HG02938 (cell line): ENCODE results near the gene SPHK2.

Experiments used
- ATAC-seq: cut with Tn5 transposase; IDR thresholded peaks from one replicate; pipeline ENCODE4 v1.9.1; 2021; ENCODE audit warnings: mild to moderate bottlenecking, moderate library complexity; ENCODE audit not compliant: unreplicated experiment

Gene SPHK2

DNA sequence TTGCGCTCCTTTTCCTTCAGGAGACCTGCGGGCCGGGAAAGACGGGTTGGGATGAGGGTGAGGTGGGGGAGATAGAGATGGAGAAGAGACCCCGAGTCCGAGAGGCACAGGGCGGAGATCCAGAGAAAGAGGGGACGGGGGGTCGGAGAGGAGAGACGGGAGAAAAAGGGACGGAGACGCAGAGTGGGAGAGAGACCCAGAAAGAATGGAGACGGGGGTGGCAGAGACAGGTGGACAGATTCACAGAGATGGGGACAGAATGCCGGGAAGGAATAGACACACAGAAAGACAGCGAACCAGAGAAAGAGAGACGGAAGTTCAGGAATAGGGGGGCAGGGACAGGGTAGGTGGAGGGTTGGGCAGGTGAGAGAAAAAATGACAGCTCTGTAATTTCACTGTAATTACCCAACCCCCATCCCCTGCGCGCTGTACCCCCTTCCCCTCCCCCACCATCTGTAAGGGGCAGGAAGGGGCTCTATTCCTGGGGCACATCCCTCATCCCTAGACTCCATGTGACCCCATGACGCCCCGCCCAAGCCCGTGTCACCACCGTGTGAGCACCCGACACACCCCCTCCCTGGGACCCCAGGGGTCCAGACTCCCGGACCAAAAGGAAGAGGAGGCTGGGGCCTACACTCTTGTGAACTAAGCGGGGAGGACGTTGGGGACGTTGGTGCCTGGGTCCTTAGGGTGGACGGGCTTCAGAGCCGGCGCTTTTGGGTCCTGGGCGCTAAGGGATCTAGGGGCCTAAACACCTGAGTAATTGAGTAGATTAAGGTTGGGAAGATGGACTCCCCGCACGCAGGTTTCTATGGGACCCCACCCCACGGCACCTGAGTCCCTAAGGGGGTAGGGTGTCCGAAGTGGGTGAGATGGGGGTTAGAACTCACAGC lies 16.9 kb downstream of the SPHK2 start:
- ATAC-seq, result no peak

DNA sequence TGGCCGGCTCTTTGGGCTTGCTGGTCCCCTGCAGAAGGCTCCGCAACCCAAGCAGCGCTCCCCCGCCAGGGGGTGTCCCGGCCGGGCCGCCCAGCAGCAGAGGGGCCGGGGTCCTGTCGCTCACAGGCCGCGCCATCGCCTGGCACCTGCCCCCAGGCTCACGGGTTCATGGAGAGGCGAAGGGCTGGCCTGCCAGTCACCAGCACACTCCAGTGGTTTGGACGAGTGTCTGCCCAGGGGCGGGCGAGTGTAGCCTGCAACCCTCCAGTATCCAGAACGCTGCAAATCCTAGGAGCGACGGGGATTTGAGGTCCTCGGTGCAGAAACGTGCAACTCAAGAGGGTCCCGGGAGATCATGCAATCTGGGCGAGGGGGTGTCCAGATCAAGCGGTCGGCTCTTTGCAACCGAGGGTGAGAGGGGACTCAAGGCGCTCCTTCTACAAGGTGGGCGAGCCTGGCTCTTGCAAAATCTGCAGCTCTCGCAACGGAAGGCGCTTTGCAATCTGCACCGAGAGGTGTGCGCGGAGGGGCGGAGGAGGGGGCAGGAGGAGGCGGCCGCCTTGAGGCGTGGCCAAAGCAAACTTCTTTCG lies 17.6 kb downstream of the SPHK2 start, which contains the start of gene DBP:
DBP (minus strand) TSS at position 521 of the 590 bp plus-strand sequence; CDS start at position 136, 385 bp downstream.
- no peak for ATAC-seq

DNA sequence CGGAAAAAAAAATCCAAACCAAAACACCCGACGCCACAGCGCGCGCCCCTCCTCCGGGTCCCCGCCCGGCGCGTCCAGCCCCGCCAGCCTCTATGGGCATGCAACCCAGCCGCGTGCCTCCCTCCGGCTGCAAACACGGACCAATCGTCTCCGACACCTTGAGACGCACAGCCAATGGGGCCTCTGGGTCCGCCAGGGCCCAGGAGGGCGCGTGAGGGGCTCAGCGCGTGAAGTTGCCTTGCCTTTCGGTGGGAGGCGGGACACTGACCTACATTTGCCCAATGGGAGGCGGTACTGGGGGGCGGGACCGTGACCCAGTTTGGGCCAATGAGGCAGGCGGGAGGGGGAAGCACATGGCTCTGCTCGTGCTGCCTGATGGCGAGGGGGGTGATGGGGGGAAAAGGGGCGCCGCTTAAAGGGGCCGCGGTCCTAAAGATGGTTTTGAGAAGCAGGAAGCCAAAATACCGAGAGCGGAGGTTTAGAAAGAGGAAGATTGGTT lies 18.2 kb downstream of the SPHK2 start:
- ATAC-seq, result peak; percentile 70

DNA sequence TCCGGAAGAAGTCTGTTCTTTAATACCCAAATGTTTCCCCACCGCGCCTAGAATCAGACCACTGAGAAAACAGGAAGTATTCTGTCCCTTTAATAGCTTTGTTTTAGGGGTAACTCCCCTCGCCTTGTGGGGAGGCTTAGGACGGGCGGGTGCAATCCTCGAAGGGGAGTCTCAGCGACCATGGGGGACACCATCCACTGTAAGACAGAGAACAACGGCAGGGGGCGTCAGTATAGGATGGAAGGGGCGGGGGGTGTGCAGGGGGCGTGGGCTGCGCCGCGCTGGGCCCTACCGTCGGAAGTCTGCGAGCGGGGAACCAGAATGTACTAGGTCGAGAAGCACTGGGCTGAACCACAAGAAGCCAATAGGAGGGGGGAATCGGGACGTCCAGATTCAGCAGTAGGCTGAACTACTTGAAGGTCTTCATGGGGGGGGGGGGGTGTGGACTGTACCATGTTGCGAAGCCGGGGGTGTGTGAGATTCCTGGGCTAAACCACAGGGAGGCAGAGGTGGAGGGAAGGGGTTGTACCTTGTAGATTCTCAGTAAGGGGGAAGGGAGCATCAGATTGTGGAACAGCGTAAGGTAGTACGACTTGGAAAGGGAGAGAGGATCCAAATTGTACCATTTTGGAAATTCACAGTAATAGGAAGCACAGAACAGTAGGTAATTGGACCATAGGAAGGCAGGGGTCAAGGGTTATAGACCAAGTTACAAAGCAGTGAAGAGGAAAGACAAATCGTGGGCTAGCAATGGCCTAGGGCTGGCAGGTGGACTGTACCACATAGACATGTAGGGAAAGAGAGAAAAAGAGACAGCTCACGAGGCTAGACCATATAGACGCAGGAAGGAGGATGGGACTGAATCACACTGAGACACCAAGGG lies 18.9 kb downstream of the SPHK2 start:
- ATAC-seq, result peak; percentile 6

DNA sequence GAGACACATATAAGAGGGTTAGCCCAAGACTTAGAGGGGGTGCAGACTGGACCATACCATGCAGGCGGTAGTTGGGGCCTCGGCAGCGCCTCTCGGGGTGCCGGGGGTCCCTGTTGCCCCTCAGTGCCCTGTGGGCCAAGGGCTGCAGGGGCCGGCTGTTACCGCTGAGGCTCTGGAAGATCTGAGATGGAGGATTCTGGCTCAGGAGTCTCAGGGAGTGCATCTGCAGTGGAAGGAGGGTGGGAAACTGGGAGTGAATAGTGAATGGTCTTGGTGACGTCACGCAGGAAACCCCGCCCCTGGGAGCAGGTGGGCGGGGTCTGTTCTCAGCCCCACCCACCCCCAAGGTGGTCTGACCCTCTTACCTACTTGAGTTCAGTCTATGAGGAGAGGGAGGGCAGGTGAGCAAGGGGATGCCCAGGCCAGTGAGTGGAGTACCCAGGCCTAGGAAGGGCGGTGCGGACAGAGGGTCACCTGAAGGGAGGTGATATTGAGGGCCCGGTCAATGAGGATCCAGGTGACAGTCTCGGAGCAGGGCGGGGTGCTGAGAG lies 19.6 kb downstream of the SPHK2 start:
- no peak for ATAC-seq

DNA sequence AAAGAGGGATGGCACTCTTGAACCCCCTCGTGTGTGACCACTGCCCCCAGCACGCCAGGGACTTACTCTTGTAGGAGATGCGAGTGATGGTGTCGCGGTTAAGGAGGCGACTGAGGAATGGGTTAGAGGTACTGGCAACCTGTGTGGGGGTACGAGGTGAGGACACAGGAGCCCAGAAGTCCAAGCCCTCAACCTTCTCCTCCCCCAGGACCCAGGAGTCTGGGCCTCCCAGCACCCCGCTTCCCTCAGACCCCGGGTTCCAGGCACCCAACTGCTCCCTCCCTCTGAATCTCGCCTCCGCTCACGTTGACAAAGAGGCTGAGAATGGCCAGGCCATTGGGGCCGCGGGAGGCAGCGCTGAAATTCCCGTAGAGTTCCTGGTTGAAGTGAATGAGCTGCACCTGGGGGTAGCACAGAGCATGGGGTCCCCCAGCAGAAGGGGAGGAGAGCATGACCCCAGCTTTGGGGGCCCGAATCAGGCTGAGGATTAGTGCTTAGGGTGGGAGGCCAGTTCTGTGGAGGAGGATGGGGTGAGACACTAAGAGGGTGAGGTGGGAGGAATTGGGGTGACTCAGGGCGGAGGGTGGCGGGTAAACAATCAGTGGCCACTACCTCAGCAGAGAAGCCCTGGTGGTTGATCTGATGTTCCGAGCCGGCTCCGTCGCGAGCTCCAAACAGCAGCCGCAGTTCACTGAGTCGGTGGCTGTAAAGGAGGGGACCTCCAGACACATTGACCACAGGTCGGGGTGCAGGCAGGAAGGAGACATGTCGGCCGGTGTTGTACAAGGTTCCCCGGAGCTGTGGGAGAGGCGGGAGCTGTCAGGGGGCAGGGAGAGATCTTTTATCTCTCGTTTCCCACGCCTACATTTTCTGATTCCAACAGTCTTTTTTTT lies 20.4 kb downstream of the SPHK2 start:
- no peak for ATAC-seq

DNA sequence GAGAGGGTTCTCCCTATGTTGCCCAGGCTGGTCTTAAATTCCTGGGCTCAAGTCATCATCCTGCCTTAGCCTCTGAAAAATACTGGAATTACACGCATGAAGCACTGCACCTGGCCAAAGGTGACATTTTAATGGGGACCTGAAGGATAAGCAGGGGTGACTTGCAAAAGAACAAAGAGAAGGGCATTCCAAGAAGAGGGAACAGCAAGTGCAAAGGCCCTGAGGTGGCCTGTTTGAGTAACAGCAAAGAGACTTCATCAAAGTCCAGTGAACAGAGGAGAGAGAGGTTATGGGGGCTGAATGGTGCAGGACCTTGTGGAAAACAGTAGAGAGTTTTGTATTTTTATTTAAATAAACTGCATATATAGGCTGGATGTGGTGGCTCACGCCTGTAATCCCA lies 22.5 kb downstream of the SPHK2 start:
- ATAC-seq, result no peak

DNA sequence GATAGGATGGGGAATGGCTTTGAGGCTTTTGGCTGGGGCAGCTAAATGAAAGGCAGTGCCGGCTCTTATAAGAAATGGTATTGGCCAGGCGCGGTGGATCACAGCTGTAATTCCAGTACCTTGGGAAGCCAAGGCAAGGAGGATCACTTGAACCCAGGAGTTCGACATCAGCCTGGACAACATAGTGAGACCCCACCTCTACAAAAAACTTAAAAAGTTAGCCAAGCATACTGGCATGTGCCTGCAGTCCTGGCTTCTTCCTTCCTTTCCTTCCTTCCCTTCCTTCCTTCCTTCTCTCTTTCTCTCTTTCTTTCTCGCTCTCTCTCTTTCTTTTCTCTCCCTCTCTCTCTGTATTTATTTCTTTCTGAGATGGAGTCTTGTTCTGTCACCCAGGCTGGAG lies 23.6 kb downstream of the SPHK2 start:
- no peak for ATAC-seq

DNA sequence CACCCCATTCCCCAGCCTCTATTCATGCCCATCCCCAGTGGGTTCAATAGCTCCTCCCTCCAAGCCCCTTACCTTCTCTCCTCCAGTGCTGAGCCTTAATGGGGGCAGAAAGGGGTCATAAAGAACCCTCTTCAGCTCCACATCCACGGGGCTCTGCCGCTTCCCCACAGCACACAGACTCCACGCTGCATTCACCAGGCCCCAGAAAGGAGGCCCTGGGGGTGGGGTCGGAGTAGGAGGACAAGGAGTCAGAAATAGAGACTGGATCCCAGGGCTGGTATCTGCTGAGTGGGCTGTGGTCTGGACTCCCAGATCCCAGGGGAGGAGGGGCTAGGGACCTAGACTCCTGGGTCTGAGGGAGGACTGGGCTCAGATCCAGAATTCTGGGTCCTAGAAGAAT lies 25.0 kb downstream of the SPHK2 start:
- ATAC-seq, result no peak

DNA sequence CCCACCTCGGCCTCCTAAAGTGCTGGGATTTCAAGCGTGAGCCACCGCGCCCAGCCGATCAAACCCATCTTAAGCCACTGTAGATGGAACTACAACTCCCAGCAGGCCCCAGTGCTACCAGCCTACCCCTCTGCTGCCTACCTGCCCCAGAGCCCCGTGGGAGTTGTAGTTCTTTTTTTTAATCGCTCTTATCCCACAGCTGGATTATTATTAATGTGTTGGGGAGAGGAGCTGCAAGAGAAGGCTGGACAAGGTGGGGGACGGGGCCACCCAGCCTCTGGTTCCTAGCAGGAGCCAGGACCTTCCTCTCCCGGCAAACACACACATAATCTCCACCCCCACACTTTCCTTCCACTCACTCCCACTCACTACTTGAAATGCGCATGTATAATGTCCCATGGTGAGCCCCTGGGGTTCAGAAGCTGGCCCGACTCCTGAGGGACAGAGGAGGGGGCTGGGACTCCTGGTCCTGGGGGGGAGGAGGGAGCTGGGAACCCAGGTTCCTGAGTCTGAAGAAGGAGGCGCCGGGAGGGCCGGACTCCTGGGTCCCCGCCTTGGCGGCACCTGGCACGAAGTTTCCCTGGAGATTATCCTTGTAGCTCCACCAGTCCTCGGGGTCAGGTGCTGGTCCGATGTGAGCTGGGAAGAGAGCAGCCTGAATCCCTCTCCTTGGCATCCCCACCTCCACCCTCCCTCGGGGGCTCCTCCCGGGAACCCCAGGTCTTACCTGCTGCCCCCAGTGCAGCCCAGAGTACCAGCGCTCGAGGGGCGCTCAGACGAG lies 25.7 kb downstream of the SPHK2 start:
- no peak for ATAC-seq

DNA sequence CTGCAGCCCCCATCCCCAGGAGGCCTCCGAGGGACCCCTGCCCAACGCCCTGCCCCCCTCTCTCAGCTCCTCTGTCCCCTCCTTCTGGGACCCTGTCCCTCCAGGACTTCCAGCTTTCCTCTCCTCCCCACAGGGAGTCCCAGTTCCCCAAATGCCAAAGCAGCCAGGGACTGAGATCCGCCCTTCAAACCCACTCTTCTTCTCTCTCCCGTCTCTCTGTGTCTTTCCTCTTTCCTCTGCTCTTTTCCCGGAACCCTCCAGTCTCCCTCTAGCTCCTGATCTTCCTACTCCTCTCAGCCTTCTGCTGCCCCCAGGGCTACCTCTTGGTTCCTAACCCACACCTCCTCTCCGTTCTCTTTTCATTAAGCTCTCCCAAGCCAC lies 26.3 kb downstream of the SPHK2 start:
- ATAC-seq, result no peak

DNA sequence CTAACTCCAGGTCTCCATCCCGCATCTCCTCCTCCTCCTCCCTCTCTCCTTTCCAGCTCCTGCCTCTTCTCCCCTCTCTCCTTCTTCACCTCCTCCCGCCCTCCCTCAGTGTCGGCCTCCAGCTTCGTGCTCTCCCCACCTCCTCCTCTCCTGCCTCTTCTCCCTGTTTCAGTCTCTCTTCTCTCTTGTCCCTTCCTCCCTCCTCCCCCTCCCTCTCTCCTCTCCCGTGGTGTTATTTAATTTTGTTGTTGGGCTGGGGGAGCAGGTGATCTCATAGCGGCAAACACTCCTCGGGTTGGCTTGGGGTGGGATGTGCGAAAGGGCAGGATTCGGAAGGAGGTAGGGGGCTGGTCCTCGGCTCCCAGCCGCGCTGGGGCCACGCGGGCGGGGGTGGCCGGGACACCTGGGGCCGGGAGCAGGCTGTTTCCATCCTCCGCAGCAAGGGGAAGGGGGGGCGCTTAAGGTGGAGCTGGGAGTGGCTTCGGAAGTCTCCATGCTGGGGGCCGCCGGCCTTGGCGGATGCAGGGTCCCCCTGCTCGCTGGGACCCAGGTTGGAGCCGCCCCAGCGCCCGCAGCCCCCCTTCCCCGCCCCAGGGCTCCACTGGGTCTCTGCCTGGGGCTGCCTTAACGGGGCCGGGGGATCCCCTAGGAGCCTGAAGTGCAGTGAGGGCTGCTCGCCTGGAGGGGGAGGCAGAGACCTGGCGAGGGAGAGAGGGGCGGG lies 26.9 kb downstream of the SPHK2 start, which contains the start of gene CA11:
CA11 (minus strand) TSS at position 187 of the 721 bp plus-strand sequence. CDS start 555 bp downstream, outside the sequence.
- peak; percentile 58 for ATAC-seq

DNA sequence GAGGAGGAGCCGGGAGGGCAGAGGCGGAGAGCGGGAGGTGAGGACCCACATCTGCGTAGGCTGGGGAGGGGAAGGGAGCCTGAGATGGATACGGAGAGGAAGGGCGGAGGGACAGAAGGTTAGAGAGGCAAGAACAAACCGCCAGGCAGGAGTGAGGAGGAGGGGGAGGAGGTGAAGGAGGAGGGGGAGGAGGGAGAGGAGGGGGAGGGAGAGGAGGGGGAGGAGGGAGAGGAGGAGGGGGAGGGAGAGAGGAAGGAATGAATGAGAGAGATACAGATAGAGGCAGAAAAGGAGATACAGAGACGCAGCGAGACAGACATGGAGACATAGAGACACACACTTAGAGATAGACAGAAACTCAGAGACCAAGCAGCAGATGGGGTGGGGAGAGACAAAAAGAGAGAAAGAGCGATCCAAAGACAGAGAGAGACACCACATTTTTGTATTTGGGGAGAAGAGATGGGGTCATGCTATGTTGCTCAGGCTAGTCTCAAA lies 27.5 kb downstream of the SPHK2 start:
- ATAC-seq, result no peak

DNA sequence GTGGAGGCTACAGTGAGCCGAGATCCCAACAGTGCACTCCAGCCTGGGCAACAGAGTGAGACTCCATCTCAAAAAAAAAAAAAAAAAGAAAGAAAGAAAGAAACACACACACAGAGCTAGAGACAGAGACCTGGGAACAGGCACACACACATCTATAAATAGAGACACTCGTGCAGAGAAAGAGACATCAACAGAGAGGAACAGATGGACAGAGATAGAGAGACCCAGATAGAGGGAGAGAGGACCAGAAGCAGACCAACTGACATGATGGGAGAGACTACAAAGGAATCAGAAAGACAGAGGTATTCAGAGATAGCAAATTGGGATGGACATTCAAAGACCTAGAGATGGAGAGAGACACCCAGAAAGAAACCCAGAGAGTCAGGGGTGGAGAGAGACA lies 28.8 kb downstream of the SPHK2 start:
- no peak for ATAC-seq

DNA sequence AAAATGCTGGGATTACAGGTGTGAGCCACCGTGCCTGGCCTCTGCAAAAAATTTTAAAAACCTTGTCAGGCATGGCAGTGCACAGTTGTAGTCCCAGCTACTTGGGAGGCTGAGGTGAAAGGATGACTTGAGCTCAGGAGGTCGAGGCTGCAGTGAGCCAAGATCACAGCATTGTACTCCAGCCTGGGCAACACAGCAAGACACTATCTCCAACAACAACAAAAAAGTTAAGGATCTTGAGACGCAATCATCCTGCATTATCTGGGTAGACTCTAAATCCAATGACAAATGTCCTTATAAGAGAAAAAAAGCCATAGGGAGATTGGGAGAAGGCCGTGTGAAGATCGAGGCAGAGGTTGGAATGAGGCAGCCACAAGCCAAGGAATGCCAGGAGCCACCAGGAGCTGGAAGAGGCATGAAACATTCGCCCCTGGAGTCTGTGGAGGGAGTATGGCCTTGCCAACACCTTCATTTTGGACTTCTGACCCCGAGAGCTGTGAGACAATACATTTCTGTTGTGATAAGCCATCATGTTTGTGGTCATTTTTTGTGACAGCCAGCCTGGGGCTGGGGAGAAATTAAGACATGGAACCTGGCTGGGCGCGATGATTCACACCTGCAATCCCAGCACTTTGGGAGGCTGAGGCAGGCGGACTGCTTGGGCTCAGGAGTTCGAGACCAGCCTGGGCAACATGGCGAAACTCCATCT lies 31.8 kb downstream of the SPHK2 start:
- no peak for ATAC-seq

DNA sequence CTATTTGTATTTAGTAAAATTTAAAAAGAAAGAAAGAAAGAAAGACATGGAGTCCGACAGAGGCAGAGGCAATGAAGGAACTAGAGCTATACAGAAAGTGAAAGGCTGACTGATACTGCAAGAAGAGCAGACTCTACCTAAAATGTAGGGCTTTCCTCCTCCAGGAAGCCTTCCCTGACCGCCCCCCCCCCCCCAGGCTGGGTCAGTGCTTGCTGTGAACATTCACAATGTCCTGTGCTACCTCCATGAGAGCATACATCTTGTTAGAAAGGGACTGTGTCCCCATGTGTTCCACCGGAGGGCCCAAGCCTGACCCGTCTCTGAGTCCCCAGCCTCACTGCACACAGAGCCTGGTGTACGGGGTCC lies 32.4 kb downstream of the SPHK2 start:
- no peak for ATAC-seq

DNA sequence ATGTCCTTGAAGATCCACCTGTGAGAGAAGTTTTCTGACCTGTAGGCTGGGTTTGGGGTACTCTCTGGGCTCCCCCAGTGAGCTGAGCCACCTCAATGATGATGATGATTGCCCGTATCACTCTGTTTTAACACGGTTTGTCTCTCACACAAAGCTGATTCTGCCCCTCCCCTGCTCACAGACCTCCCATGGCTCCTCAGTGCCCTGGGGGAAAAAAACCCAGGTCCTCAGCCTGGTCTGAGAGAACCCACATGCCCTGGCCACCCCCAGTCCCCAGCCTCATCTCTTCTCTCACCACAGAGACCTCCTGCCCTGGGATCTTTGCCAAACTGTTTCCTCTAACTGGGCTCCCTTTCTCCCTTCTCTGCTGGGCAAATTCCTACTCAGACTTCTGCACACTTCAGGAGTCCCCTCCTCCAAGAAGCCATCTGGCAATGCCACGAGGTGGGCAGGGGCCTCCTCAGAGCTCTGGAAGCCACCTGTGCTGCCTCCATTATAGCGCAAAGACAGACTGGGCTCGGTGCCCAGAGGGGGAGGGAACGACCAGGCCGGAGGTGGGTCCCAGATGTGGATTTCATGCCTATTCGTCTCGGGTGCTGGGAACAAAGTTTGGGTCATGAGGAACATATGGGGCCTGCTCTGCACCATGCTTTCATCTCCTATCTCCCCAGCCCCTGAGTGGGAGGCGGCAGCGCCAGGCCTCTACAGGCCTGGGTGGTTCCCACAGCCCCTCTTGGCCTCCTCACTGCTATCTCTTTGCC lies 35.2 kb downstream of the SPHK2 start:
- ATAC-seq, result no peak
